Activated CD8-positive, alpha-beta memory T cell treated with anti-CD3 and anti-CD28 coated beads for 4 hours (primary cell): ENCODE data around the gene DEFB115.
"Not testable (repeated sequence)": the region's sequence is repeated elsewhere in the genome, so short reads cannot be mapped to it uniquely, and the experiment has no call there.

ENCODE experiments used
- DNase-seq, 2 donors: peaks; one replicate each; pipeline ENCODE4 v3.0.0-alpha.2; 2020; ENCODE audit warnings: low read depth in 2 of 2

The DEFB115 gene

DNA sequence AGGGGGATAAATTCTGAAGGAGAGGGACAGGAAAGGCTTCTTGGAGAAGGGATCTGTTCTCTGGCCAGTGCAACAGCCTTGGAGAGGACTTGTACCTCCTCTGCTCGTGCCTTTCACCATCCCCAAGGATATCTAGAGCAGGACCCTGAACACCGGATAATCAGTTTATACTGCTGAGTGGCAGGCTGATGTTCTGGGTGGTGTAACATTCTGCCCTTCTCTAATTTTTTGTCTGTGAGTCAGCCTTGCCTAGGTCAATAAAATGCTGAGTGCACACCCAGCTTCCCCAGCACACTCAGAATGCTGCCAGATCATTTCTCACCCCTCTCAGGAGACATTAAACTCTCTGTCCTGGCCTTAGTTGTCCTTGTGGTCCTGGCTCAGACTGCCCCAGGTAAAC lies at the start of gene DEFB115:
Gene DEFB115, plus strand, starts transcription at position 301 of the 400 bp plus-strand sequence. Its CDS starts 0 bp downstream, at position 301.
- no peak for DNase-seq

- no peak for DNase-seq
Observed at GRCh38 chr20:31236953-31237352, 20.5 kb upstream of the DEFB115 start.

DNA sequence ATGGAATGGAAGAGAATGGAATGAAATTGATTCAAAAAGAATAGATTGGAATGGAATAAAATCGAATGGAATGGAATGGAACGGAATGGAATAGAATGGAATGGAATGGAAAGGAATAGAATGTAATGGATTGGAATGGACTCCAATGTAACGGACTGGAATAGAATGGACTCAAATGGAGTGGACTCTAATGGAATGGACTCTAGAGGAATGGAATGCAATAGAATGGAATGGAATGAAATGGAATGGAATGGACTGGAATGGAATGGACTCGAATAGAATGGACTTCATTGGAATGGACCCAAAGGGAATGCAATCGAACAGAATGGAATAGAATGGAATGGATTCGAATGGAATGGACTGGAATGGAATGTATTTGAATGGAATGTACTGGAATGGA lies 19.7 kb upstream of the DEFB115 start:
- DNase-seq = no peak

DNA sequence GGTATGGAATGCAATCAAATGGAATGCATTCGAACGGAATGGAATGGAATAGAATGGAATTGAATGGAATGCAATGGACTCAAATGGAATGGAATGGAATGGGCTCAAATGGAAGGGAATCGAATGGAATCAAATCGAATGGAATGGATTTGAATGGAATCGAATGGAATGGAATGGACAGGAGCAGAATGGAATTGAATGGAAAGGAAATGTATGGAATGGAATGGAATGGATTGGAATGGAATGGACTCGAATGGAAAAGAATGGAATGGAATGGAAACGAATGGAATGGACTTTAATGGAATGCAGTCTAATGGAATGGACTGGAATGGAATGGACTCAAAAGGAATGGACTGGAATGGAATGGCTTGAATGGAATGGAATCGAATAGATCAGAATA lies 18.3 kb upstream of the DEFB115 start:
- DNase-seq = no peak

GRCh38 chr20:31256959-31257358 lies 505 bp upstream of the DEFB115 start:
- no peak for DNase-seq

DNA sequence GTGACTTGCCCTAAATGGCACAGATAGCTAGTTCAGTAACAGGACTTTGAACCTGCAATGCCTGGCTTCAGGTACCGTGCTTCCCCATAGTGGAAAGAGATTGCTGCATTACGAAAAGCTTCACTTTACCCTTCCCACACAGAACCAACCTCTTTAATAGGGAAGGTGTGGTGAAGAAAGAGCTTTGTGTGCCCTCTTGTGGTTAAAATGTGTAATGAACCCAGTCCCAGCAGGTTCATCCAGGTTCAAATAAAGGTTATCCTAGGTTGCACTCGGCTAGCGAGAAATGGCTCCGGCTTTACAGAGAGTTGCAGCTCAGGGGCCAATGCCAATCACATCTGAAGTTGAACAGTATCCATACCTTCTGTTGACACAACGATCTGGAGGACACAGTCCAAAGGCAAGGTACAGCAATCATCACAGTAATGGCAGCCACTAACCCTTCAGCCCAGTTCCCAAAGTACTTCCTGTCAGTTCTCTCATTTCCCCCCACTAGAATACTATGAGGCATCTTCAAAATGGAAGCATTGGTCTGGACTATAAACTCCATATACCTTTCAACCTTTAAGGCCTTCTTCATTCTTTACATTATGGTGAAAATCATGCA lies 3.0 kb downstream of the DEFB115 start:
- DNase-seq = no peak

- DNase-seq = no peak
Observed at GRCh38 chr20:31274441-31274840, 17.0 kb downstream of the DEFB115 start.

DNA sequence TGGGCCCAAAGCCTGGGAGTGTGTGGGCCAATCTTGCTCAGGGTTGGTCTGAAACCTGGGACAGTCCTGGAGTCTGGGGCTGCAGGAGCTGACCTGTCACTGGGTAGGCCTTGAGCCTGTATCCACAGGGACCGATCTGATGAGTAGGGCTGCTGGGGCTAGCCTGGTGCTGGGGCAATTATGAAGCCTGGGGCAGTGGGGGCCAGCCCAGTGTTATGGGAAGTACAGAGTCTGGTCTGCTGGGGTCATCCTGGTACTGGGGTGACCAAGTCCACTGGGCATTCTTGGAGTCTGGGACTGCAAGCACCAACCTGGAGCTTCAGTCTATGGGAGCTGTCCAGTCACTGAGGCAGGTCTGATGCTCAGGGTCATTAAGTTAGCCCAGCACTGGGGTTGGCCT lies 20.7 kb downstream of the DEFB115 start:
- DNase-seq = no peak

GRCh38 chr20:31284964-31285363 lies 27.5 kb downstream of the DEFB115 start:
- not testable (repeated sequence) for DNase-seq

GRCh38 chr20:31308535-31309162 lies 51.2 kb downstream of the DEFB115 start, which contains the start of gene DEFB116:
TSS of gene DEFB116 (minus strand) at chr20:31308585. CDS start at chr20:31308585, 0 bp downstream.
- no peak for DNase-seq
